Calu3 (cell line): Measurements from ENCODE around the gene SLC40A1. TPM values are rescaled to one million over a fixed set of nuclear protein-coding genes. Genes with fewer than 3 reads are reported as not detected.

Source experiments
- BruUV-seq: library from RNA; stranded (reverse); fragments of 400-500 nt; replicated peaks from 2 replicates; lab custom pipeline; 2021; lab: Mats Ljungman, UMichigan
- CTCF ChIA-PET: fragments of 300-600 bp; sonication (Branson Sonifier 250); formaldehyde crosslinking; loops from one replicate; lab custom pipeline; 2022; ENCODE audit warnings: antibody characterized with exemption; lab: Charles Lee
- DNase-seq: peaks from one replicate; pipeline ENCODE4 v3.0.0; 2022
- H3K27ac Mint-ChIP-seq: one replicate; pipeline ENCODE4 v1.8.0; 2022; ENCODE audit warnings: mixed read lengths; ENCODE audit not compliant: unreplicated experiment
- H3K27me3 Mint-ChIP-seq: one replicate; pipeline ENCODE4 v1.8.0; 2022; ENCODE audit warnings: mixed read lengths; ENCODE audit not compliant: unreplicated experiment
- H3K36me3 Mint-ChIP-seq: one replicate; pipeline ENCODE4 v1.8.0; 2022; ENCODE audit warnings: mild to moderate bottlenecking, moderate library complexity, mixed read lengths; ENCODE audit not compliant: insufficient read depth, unreplicated experiment
- H3K4me1 Mint-ChIP-seq: one replicate; pipeline ENCODE4 v1.8.0; 2022; ENCODE audit warnings: mild to moderate bottlenecking, low read depth, mixed read lengths; ENCODE audit not compliant: unreplicated experiment
- H3K4me3 Mint-ChIP-seq: one replicate; pipeline ENCODE4 v1.8.0; 2022; ENCODE audit warnings: mild to moderate bottlenecking, low read depth, moderate library complexity, mixed read lengths; ENCODE audit not compliant: unreplicated experiment
- H3K9me3 Mint-ChIP-seq: one replicate; pipeline ENCODE4 v1.8.0; 2022; ENCODE audit warnings: low read depth, mixed read lengths; ENCODE audit not compliant: unreplicated experiment
- intact Hi-C: fragments of 100-400 bp; cut with micrococcal nuclease; formaldehyde crosslinking; loops from one replicate; pipeline ENCODE4 v1.10.0; 2022; ENCODE audit not compliant: unreplicated experiment
- total RNA-seq: library from RNA; stranded (reverse); gene quantifications from 2 replicates; pipeline ENCODE4 v1.2.3, GENCODE V29; 2022
- TF ChIP-seq, protein P1 (sequence below): fragments of 200-600 bp; IDR thresholded peaks from one replicate; pipeline ENCODE4 v1.8.0; 2022; ENCODE audit warnings: antibody characterized with exemption; ENCODE audit not compliant: unreplicated experiment

The SLC40A1 gene
- total RNA-seq, 1 experiment from 2014 or later: 37.6 TPM

DNA sequence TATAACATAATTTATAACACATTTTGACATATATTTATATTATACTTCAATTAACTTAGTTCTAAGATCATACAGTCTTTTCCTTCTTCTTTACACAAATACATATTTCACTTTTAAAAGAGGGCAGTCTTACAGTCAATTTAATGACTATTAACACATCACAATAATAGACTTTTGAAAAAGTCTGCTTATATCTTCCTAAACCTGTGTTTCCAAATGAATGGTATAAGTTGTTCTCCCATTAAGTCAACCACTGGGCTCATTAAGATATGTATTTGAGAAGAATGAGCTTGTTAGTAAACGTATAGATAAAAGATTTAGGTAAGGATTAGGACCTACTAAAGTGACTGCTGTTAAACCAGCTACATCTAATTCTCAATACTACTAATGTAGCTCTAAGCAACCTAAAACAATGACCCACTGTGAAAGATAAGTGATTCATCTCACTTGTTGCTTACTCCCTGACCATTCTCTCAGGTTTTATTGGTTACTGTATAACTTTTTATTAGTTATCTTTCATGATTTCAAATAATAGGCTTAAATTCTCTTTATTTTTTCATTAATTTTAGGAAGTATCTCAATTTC is 27.0 kb downstream of the SLC40A1 start:
- intact Hi-C loops: loop anchor here (2.0 kb wide), 4 partner anchors 21 to 87 kb away; no protein-coding TSS in a partner anchor
- no TSS peak for BruUV-seq
- CTCF ChIA-PET: interaction anchor here (0.6 to 1.0 kb wide), 2 partner anchors 17 to 24 kb away, joined by 3 read pairs; no protein-coding TSS in a partner anchor
- Mint-ChIP-seq H3K4me1 (peaks cover 57% of the 10 kb centered on the region), H3K27ac (peak overlapping the region; percentile 37), H3K36me3 (no peaks in the 10 kb centered on the region), H3K9me3 (no peaks in the 10 kb centered on the region), H3K4me3 (no peak overlapping the region), H3K27me3 (no peaks in the 10 kb centered on the region)
- TF ChIP-seq, protein P1, sequence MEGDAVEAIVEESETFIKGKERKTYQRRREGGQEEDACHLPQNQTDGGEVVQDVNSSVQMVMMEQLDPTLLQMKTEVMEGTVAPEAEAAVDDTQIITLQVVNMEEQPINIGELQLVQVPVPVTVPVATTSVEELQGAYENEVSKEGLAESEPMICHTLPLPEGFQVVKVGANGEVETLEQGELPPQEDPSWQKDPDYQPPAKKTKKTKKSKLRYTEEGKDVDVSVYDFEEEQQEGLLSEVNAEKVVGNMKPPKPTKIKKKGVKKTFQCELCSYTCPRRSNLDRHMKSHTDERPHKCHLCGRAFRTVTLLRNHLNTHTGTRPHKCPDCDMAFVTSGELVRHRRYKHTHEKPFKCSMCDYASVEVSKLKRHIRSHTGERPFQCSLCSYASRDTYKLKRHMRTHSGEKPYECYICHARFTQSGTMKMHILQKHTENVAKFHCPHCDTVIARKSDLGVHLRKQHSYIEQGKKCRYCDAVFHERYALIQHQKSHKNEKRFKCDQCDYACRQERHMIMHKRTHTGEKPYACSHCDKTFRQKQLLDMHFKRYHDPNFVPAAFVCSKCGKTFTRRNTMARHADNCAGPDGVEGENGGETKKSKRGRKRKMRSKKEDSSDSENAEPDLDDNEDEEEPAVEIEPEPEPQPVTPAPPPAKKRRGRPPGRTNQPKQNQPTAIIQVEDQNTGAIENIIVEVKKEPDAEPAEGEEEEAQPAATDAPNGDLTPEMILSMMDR: no peak
- DNase-seq: no peak

- Mint-ChIP-seq H3K4me3 (no peak overlapping the region), H3K27ac (peak overlapping the region; percentile 37), H3K36me3 (no peaks in the 10 kb centered on the region), H3K4me1 (peaks cover 58% of the 10 kb centered on the region), H3K27me3 (no peaks in the 10 kb centered on the region), H3K9me3 (no peaks in the 10 kb centered on the region)
- no TSS peak for BruUV-seq
- DNase-seq: no peak
- CTCF ChIA-PET: interaction anchor here (0.5 to 1.0 kb wide), 3 partner anchors 16 to 259 kb away, joined by 3 to 5 read pairs (median 3); no protein-coding TSS in a partner anchor
- intact Hi-C loops: loop anchor here (2.0 kb wide), 2 partner anchors 30 to 46 kb away; no protein-coding TSS in a partner anchor
- TF ChIP-seq, protein P1: no peak
Measured at GRCh38 chr2:189552991-189553404, 27.6 kb downstream of the SLC40A1 start.

- H3K4me3 Mint-ChIP-seq: no peak overlapping the region
Measured at GRCh38 chr2:189552334-189552990, 28.1 kb downstream of the SLC40A1 start.

GRCh38 chr2:189551808-189552207 is 28.8 kb downstream of the SLC40A1 start:
- TF ChIP-seq, protein P1: no peak
- intact Hi-C loops: loop anchor here (2.0 kb wide), 2 partner anchors 29 to 45 kb away; no protein-coding TSS in a partner anchor
- no TSS peak for BruUV-seq
- no peaks in the 10 kb centered on the region for H3K9me3 Mint-ChIP-seq
- no peak overlapping the region for H3K27ac Mint-ChIP-seq
- no peaks in the 10 kb centered on the region for H3K36me3 Mint-ChIP-seq
- H3K27me3 Mint-ChIP-seq: no peaks in the 10 kb centered on the region
- H3K4me3 Mint-ChIP-seq: no peak overlapping the region
- CTCF ChIA-PET: no interaction called here
- peaks cover 58% of the 10 kb centered on the region for H3K4me1 Mint-ChIP-seq
- no peak for DNase-seq

More at GRCh38 chr2:189552334-189552990, 28.1 kb downstream of the SLC40A1 start:
- DNase-seq: no peak
- Mint-ChIP-seq H3K36me3 (no peaks in the 10 kb centered on the region), H3K27me3 (no peaks in the 10 kb centered on the region), H3K27ac (no peak overlapping the region), H3K9me3 (no peaks in the 10 kb centered on the region), H3K4me1 (peaks cover 58% of the 10 kb centered on the region)
- CTCF ChIA-PET: interaction anchor here (0.5 kb wide), 1 partner anchor 259 kb away, joined by 5 read pairs; no protein-coding TSS in a partner anchor
- TF ChIP-seq, protein P1: no peak
- BruUV-seq: no TSS peak
- intact Hi-C loops: loop anchor here (2.0 kb wide), 2 partner anchors 30 to 46 kb away; no protein-coding TSS in a partner anchor
